ENCODE measurements around the gene ANKRD55.
A peak's percentile ranks its signal among the peaks of the same experiment; 100 is the strongest.
"Not testable (repeated sequence)": the region's sequence is repeated elsewhere in the genome, so short reads cannot be mapped to it uniquely, and the experiment has no call there.

The ANKRD55 gene

GRCh38 chr5:56250011-56250410, 16.9 kb upstream of the ANKRD55 start:
- no peak overlapping the region for H3K4me3 ChIP-seq (ENCODE audit: low read depth, low read length)
- TF ChIP-seq CTCF (IDR thresholded peaks at IDR 0.05; ENCODE audit: insufficient read depth, low read length, missing control alignments), result no peak
- ChIA-PET POLR2A (no interaction called here), CTCF (no interaction called here)
- no peak for DNase-seq (ENCODE audit: low read depth, low spot score)

- CTCF ChIA-PET, result interaction anchor here (1.6 kb wide), 1 partner anchor 21 kb away, joined by 4 read pairs; no protein-coding TSS in a partner anchor
- DNase-seq (ENCODE audit: low read depth, low spot score); H3K4me3 ChIP-seq (ENCODE audit: low read depth, low read length); POLR2A ChIA-PET: not testable (repeated sequence)
These were observed 16.0 kb upstream of the ANKRD55 start for GRCh38 chr5:56249085-56249484.

GRCh38 chr5:56247592-56247991, 14.5 kb upstream of the ANKRD55 start:
- POLR2A ChIA-PET, result no interaction called here
- no peak for TF ChIP-seq CTCF (IDR thresholded peaks at IDR 0.05; ENCODE audit: insufficient read depth, low read length, missing control alignments)
- CTCF ChIA-PET, result no interaction called here
- no peak overlapping the region for H3K4me3 ChIP-seq (ENCODE audit: low read depth, low read length)
- DNase-seq (ENCODE audit: low read depth, low spot score), result peak; percentile 59

GRCh38 chr5:56246769-56247168, 13.6 kb upstream of the ANKRD55 start:
- no peak overlapping the region for H3K4me3 ChIP-seq (ENCODE audit: low read depth, low read length)
- DNase-seq (ENCODE audit: low read depth, low spot score), result no peak
- CTCF ChIA-PET, result interaction anchor here (1.1 kb wide), 1 partner anchor 17 kb away, joined by 3 read pairs; no protein-coding TSS in a partner anchor
- POLR2A ChIA-PET, result no interaction called here
- no peak for TF ChIP-seq CTCF (IDR thresholded peaks at IDR 0.05; ENCODE audit: insufficient read depth, low read length, missing control alignments)

- no peak for TF ChIP-seq CTCF (IDR thresholded peaks at IDR 0.05; ENCODE audit: insufficient read depth, low read length, missing control alignments)
- no peak for DNase-seq (ENCODE audit: low read depth, low spot score)
- ChIA-PET CTCF (interaction anchor here (1.0 to 1.1 kb wide), 2 partner anchors 18 to 310 kb away, joined by 3 read pairs; no protein-coding TSS in a partner anchor), POLR2A (no interaction called here)
- no peak overlapping the region for H3K4me3 ChIP-seq (ENCODE audit: low read depth, low read length)
These were observed 12.4 kb upstream of the ANKRD55 start for GRCh38 chr5:56245481-56245880.

- TF ChIP-seq CTCF (IDR thresholded peaks at IDR 0.05; ENCODE audit: insufficient read depth, low read length, missing control alignments), result no peak
- no peak overlapping the region for H3K4me3 ChIP-seq (ENCODE audit: low read depth, low read length)
- CTCF ChIA-PET, result no interaction called here
- POLR2A ChIA-PET, result no interaction called here
- no peak for DNase-seq (ENCODE audit: low read depth, low spot score)
These were observed 11.5 kb upstream of the ANKRD55 start for GRCh38 chr5:56244627-56245026.

GRCh38 chr5:56242271-56242670, 9.1 kb upstream of the ANKRD55 start:
- H3K4me3 ChIP-seq (ENCODE audit: low read depth, low read length); POLR2A ChIA-PET; CTCF ChIA-PET; DNase-seq (ENCODE audit: low read depth, low spot score): not testable (repeated sequence)

Measured in AG04449 (cell line).